ENCODE measurements around the gene ADORA2B.
"Not testable (repeated sequence)": the region's sequence is repeated elsewhere in the genome, so short reads cannot be mapped to it uniquely, and the experiment has no call there.

The ADORA2B gene

DNA sequence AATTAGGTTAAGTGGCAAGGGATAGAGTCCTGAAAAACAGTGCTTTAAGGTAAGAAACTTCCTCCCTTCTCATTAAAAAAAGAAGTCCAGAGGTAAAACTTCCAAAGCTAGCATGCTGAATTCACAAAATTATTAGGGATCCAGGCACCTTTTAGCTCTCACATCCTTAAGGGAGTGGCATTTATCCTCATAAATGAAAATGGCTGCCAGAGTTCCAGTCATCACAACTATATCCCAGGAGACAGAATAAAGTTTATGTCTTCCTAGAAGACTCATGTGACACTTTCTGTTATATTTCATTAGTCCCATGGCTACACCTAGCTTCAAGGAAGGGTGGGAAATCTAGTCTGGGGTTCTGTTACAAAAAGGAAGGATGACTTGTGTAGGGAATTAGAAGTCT is 23.3 kb upstream of the ADORA2B start:
- no peak for DNase-seq (ENCODE audit: low read depth in 1 of 2, low spot score in 1 of 2)

DNA sequence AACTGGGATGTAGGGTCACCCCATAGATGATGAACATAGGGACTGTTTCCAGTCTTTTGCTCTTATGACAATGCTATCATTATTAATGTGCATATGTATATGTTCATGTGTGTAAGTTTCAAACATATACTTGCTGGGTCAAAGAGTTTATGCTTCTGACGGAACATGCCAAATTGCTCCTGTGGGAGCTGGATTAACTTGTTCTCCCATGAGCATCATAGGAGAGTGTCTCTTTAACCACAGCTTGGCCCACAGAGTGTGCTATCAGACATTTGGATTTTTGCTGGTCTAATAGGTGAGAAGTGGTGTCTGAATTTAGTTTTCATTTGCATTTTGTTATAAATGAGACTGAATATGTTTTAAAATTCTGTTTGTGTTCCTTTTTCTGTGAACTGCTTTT is 22.3 kb upstream of the ADORA2B start:
- DNase-seq (ENCODE audit: low read depth in 1 of 2, low spot score in 1 of 2): no peak

DNA sequence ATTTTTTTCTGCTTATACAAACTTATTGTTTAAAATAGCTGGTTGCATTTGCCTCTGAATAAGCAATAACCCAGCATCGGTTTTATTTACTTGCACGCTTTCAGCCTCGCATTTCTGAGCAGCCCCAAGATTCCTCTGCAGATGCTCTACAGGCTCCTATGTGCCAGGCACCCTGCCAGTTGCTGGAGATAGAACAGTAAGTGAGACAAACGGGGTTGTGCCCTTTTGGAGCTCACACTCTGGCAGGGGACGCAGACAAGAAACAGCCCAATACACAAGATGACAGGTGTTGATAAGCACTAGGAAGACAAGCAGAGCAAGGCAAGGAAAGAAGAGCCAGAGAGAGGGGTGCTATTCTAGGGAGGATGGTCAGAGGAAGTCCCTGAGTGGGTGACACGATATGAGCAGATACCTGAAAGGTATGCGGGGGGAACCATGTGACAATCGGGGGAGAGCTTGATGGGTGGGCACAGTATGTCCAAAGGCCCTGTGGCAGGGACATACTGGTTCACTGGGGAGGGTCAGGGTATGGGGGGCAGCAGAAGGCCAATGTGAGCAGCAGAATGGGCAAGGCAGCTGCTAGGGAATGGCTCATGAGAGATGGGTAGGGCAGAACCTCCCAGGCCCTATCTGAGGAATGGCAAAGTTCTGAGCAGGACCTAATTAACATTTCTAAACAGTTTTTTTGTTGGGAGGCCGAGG is 18.7 kb upstream of the ADORA2B start:
- DNase-seq (ENCODE audit: low read depth in 1 of 2, low spot score in 1 of 2): no peak

DNA sequence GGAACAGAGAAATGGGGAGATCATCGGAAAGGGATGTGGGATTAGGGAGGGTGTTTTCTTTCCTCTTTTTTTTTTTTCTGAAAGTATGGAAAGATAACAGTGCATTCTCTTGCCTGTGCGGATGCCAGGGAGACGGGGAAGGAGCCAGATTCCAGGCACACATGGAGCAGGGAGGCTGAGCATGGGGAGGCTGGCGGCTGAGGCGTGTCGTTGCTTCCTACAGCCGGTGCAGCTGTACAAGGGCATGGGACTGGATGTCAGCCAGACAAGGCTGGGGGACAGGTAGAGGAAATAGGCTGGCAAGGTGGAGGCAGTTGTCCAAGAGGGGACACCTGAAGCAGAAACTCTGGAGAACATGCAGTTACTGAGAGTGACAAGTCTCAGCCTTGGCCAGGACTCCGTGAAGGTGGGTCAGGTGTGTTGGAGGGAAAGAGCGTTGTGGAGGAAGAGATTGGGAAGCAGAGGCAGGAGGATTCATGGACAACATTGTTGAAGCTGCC is 16.6 kb upstream of the ADORA2B start:
- DNase-seq (ENCODE audit: low read depth in 1 of 2, low spot score in 1 of 2): no peak

DNA sequence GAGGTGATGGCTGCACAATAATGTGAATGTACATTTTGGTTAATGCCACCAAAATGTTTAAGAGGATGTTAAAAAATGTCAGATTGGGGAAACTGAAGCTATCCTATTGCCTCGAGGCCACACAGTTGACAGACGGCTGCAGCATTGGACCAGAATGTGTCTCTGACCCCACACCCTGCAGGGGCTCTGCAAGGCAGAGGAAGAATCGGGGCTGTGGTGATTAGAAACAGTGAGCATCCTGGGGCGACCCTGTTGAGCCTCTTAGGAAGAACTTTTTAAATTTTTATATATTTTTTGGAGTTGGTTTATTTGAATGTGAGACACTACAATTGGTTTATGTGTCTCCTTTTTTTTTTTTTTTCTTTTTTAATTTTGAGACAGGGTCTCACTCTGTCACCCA is 15.0 kb upstream of the ADORA2B start:
- DNase-seq (ENCODE audit: low read depth in 1 of 2, low spot score in 1 of 2): no peak

DNA sequence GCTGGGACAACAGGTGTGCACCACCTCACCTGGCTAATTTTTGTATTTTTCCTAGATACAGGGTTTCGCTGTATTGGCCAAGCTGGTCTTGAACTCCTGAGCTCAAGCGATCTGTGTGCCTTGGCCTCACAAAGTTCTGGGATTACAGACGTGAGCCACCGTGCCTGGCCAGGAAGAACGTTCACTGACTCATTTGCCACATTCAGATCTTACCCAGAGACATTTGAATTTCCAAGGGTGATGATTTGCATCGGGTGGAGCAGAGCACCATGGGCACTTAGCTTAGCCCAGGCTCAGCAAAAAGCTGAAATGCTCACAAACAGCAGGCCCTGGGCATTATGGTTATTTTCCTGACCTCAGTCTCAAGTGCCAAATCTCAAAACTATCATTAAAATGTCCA is 14.5 kb upstream of the ADORA2B start:
- DNase-seq (ENCODE audit: low read depth in 1 of 2, low spot score in 1 of 2): no peak

DNA sequence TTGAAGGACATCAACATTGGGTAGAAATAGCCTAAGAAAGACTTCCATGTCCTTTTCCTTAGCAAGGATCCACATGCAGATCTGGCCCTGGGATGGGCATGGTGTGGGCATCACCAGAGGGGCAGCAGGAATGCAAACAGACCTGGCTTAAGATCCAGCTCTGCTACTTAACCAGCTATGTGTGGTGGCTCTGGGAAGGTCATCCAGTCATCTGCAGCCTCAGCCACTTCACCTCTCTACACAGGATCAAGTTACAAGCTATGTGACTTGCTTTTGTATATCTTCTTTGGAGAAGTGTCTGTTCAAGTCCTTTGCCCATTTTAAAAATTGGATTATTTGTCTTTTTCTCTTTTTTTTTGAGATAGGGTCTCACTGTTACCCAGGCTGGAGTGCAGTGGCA is 13.5 kb upstream of the ADORA2B start:
- no peak for DNase-seq (ENCODE audit: low read depth in 1 of 2, low spot score in 1 of 2)

DNA sequence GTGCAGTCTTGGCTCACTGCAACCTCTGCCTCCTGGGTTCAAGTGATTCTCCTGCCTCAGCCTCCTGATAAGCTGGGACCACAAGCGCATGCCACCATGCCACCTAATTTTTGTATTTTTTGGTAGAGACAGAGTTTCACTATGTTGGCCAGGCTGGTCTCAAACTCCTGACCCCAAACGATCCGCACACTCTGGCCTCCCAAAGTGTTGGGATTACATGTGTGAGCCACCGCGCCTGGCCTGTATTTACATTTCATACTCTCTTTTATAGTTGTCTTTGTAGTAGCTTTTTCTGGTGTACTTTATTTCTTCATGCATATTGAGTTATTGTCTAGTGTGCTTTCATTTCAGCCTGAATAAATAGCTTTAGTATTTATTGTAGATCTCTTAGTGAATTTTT is 10.1 kb upstream of the ADORA2B start:
- DNase-seq (ENCODE audit: low read depth in 1 of 2, low spot score in 1 of 2): no peak

DNA sequence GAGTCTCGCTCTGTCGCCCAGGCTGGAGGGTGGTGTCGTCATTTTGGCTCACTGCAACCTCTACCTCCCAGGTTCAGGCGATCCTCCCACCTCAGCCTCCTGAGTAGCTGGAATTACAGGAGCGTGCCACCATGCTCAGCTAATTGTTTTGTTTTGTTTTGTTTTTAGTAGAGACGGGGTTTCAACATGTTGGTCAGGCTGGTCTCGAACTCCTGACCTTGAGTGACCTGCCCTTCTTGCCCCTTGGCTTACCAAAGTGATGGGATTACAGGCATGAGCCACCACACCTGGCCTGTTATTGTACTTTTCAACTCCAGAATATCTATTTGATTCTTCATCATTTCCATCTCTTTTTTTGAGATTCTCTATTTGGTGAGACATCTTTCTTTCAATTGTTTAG is 9.0 kb upstream of the ADORA2B start:
- no peak for DNase-seq (ENCODE audit: low read depth in 1 of 2, low spot score in 1 of 2)

DNA sequence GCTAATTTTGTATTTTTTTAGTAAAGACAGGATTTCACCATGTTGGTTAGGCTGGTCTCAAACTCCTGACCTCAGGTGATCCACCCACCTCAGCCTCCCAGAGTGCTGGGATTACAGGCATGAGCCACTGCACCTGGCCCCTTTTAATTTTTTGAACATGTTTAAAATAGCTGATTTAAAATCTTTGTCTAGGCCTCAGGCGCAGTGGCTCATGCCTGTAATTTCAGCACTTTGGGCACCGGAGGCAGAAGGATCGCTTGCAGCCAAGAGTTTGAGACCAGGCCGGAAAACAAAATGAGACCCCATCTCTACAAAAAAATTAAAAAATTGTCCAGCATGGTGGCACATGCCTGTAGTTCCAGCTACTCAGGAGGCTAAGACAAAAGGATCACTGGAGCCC is 8.4 kb upstream of the ADORA2B start:
- DNase-seq (ENCODE audit: low read depth in 1 of 2, low spot score in 1 of 2): not testable (repeated sequence)

DNA sequence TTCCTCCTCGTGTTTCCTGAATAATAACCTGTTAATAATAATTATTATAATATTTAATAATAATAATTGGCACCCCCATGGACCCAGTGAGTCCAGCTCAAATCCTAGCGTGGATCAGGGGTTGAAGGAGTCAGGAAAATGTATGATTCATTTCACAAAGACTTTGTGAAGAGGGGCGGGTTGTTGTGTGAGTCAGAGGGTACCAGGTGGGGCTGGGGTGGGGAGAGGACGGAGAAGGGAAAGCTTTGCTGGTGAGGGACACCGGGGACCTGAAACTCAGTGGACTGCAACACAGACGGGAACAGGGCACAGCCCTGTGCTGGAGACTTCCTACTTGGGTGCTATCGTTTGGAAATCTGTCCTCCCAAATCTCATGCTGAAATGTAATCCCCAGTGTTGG is 3.1 kb upstream of the ADORA2B start:
- no peak for DNase-seq (ENCODE audit: low read depth in 1 of 2, low spot score in 1 of 2)

DNA sequence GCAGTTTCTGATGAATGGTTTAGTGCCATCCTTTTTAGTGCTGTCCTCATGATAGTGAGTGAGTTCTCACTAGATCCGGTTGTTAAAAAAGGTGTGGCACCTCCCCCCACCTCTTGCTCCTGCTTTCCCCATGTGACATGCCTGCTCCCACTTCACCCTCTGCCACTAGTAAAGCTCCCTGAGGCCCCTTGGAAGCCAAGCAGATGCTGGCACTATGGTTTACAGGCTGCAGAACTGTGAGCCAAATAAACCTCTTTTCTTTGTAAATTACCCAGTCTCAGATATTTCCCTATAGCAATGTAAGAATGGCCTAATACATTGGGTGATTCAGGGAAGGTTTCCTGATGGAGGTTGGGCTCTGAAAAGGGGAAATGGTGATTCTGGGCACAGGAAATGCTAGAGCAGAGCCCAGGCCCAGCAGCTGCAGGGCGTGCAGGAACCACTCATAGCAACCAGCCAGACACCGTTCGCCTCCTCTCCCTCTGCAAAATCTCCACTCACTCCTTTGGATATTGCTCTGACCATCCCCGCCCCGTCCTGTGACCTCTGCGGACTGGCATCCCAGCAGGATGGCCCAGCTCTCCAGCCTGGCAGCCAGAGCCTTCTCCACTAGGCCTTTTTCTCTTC is 2.6 kb upstream of the ADORA2B start:
- DNase-seq (ENCODE audit: low read depth in 1 of 2, low spot score in 1 of 2): no peak

DNA sequence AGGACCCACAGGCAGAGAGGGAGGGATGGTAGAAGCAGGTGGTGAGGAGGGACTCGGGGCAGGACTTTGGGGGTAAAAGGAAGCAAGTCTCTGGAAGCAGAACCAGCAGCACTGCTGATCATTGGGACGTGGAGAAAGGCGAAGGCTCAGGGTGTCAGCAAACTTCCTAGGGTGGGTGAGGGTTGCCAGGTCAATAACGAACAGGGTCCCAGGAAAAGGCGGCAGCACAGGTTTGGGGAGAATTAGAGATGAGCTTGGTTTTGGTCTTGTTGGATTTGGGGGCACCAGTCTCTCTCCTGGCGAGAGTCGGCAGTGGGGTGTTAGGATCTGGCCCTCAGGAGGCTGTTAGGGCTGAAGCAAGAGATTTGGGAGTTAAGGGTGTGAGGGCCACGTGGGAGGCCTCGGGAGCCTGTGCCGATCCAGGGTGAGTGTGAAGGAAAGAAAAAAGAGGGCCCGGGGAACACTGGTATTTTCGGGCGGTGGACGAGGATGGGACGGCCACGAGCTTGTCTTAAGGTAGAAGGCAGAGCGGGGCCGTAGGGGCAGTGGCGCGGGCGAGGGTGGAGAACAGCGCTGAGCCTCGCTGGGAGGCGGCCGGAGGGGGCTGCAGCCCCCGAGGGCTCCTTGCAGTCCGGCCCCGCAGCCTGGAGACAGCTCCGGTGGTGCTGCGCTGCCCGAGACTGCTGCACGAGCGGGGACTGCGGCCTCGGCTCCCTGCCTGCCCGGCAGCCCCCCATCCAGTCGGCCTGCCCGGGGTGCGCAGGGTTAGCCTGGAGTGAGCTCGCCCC is 765 bp upstream of the ADORA2B start:
- no peak for DNase-seq (ENCODE audit: low read depth in 1 of 2, low spot score in 1 of 2)

DNA sequence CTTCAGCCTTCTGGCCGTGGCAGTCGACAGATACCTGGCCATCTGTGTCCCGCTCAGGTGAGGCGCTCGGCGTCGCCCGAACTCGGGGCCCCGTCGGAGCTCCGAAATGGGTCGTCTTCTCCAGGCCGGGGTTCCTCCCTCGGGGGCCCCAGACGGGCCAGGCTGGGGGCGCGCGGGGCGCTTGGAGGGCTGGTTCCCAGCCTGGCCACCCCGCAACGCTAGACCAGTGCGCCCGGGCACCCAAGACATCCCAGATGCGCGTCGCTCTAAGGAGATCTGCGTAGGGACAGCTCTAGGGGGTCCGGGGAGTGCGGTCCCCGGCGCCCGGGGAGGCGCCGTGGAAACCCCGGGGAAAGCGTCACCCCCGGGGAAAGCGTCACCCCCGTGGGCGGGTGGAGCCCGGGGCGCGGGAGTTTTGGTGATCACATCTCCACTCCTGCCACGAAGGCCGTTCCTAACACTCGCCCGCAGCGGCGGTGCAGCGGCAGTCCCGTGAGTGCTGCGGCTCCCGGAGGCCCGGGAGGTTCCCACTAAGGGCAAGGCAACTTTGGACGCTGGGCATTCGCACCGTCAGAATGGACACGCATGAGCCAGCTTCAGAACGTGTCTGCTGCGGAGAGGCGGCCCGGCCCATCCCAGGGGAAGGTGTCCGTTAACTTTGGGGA is 729 bp downstream of the ADORA2B start:
- DNase-seq (ENCODE audit: low read depth in 1 of 2, low spot score in 1 of 2): no peak

DNA sequence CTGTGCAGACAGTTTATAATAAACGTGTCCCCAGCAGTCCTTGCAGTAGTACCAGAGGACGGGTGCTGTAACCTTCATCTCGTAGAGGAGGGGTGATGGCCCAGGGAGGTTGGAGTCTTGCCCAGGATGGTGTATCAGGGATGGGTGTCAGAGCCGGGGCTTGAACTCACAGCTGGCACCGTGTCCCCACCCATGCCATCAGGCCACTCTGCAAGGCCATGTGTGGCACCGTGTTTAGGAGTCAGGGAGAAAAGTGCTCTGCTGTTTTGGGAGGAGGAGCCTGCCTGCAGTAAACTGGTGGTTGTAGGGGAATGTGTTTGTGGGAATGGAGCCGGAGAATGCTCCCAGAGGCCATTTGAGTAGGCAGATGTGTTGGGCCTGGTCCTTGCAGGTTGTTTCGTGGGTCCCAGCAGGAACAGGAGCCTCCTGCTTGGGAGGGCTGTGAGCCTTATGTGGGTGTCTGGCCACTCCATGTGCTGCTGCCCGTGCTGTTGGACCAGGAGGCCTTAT is 1.7 kb downstream of the ADORA2B start:
- DNase-seq (ENCODE audit: low read depth in 1 of 2, low spot score in 1 of 2): no peak

DNA sequence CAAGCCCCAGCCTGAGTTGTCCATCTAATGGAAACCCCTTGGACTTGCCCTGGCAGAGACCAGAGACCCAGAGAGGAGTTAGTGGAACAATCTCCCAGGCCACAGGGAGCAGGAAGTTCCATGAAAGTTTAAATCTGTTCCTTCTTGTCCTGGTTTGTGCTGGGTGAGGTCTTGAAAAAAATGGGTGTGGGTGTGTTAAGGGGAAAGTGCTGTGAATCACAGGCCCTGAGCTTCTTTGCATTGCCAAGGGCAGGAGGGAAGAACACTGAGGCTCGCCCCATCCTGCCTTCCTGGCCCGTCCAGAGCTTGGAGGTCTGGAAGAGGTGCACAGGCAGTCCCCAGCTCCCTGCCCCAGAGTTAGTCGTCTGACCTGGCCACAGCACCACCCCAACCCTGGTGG is 2.3 kb downstream of the ADORA2B start:
- DNase-seq (ENCODE audit: low read depth in 1 of 2, low spot score in 1 of 2): no peak

DNA sequence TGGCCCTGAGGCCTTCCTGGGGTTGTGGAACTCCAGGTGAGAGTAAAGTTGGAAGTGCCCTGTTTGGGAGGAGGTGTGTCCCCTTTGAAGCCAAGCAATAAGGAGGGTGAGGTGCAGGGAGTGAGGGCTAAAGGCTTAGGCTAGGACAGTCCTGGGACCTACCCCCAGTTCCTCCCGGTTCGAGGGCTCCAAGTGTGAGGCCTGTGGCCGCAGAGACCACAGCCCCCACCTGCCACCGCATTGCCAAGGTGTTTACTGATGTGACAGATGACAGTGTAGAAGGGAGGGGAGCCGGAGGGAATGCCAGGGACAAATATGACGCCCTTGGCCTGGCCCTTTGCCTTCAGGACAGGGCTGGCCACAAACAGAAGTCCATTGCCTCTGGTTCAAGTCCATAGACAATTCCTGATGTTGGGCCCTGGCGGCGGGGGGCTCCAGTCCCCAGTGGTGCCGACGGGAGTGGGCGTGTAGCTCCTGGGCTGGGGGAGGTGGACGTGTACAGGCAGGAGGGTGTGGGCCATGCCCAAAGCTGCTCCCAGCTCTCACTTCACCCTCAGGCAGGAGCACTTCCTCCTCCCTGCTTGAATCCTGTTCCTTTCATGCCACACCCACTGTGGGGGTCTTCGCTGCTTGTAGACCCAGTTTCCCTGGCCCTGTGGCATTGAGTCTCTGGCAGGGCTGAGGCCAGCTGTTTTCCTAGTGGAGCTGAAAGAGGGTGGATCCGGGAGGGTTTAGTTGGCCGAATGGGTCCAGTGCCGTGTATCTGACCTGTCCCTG is 3.2 kb downstream of the ADORA2B start:
- no peak for DNase-seq (ENCODE audit: low read depth in 1 of 2, low spot score in 1 of 2)

DNA sequence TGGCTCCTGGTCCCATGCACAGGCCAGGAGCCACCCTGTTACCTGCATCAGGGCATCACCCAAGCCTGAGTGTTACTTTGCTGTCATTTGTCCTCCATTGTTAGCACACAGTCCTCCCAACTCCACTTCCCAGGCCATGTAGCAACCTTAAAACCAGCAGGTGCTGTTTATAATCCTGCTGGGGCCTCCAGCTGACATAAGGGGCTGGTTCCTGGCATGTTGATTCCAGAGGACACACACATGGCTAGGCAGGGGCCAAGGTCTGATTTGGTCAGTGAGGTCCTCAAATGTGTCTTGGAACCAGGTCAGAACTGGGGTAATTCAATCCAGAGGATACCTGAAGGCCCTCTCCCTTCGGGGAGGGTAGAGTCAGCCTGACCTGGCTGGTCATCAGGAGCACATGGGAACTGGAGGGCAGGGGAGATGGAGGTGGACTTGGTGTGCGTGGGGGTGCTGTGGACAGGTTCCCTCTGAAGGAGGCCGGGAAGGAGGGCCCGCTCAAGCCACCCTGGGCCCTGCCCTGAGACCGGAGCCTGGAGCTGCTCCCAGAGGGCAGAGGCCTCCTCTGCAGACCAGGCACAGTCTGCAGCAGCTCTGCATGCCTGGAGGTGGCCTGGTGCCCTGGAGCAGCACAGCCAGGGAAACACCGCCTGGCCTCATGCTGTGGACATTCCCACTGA is 6.6 kb downstream of the ADORA2B start:
- no peak for DNase-seq (ENCODE audit: low read depth in 1 of 2, low spot score in 1 of 2)

DNA sequence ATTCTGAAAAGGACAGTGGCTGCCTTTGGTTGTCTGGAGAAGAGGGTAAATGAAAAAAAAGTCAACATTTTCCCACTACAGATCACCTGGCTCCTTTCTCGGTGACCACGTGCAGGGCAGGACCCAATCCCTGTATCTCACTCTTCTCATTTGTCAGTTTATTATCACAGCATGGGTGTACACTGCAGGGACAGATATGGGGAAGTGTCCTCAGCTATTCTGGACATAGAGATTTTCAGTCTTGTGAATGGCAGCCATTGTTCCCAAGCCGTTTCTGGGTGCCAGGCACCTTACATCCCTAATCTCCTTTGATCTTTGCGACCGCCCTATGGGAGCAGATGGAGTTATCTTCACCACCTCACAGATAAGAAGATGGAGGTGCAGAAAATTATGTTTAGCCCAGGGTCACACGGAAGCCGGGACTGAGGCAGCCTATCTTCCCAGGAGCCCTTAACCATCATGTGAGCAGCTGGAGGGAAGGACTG is 7.2 kb downstream of the ADORA2B start:
- DNase-seq (ENCODE audit: low read depth in 1 of 2, low spot score in 1 of 2): no peak

Measured in activated T-helper 1 cell treated with anti-CD3 and anti-CD28 coated beads, Interleukin-2, amount 50 U/mL, for 16 hours (primary cell).